Measurements from ENCODE around the gene ZNF730. TPM values are rescaled to one million over a fixed set of nuclear protein-coding genes. Genes with fewer than 3 reads are reported as not detected.
"Not testable (repeated sequence)": the region's sequence is repeated elsewhere in the genome, so short reads cannot be mapped to it uniquely, and the experiment has no call there.

ZNF730 gene
- total RNA-seq, 1 experiment from 2014 or later = 33.9 TPM

GRCh38 chr19:23098988-23099387 is 17.8 kb upstream of the ZNF730 start:
- Histone ChIP-seq H3K4me2 (ENCODE audit: low read depth, low read length, poor library complexity, severe bottlenecking) (no peak overlapping the region), H2AFZ (ENCODE audit: low read length) (no peak overlapping the region), H3K9me2 (replicated peaks; ENCODE audit: insufficient read depth, low read length) (no peaks in the 10 kb centered on the region), H3K36me3 (ENCODE audit: insufficient read depth, low read length) (peaks cover 66% of the 10 kb centered on the region), H3K27me3 (ENCODE audit: low read length) (no peaks in the 10 kb centered on the region), H3K9ac (ENCODE audit: low read length) (no peak overlapping the region), H3K79me2 (ENCODE audit: low read length) (peaks cover 26% of the 10 kb centered on the region), H3K27ac (ENCODE audit: low read length) (no peak overlapping the region), H3K4me3 (ENCODE audit: low read length) (no peak overlapping the region), H3K4me1 (ENCODE audit: low read length) (no peaks in the 10 kb centered on the region), H4K20me1 (ENCODE audit: insufficient read depth, low read depth, low read length) (no peaks in the 10 kb centered on the region), H3K9me3 (ENCODE audit: low read length) (no peaks in the 10 kb centered on the region)
- no peak for DNase-seq

- Histone ChIP-seq H3K9ac (ENCODE audit: low read length) (no peak overlapping the region), H3K4me3 (ENCODE audit: low read length) (no peak overlapping the region), H3K36me3 (ENCODE audit: insufficient read depth, low read length) (peaks cover 71% of the 10 kb centered on the region), H3K27me3 (ENCODE audit: low read length) (no peaks in the 10 kb centered on the region), H3K9me3 (ENCODE audit: low read length) (no peaks in the 10 kb centered on the region), H3K4me1 (ENCODE audit: low read length) (no peaks in the 10 kb centered on the region), H3K79me2 (ENCODE audit: low read length) (peaks cover 20% of the 10 kb centered on the region), H3K27ac (ENCODE audit: low read length) (no peak overlapping the region), H3K9me2 (replicated peaks; ENCODE audit: insufficient read depth, low read length) (no peaks in the 10 kb centered on the region), H3K4me2 (ENCODE audit: low read depth, low read length, poor library complexity, severe bottlenecking) (no peak overlapping the region), H2AFZ (ENCODE audit: low read length) (no peak overlapping the region), H4K20me1 (ENCODE audit: insufficient read depth, low read depth, low read length) (no peaks in the 10 kb centered on the region)
- no peak for DNase-seq
Observed at GRCh38 chr19:23099966-23100365, 16.9 kb upstream of the ZNF730 start.

- peaks cover 65% of the 10 kb centered on the region for H3K36me3 ChIP-seq (ENCODE audit: insufficient read depth, low read length)
- DNase-seq = no peak
- H3K79me2 ChIP-seq (ENCODE audit: low read length) = peaks cover 8% of the 10 kb centered on the region
- H3K4me3 ChIP-seq (ENCODE audit: low read length) = no peak overlapping the region
- H4K20me1 ChIP-seq (ENCODE audit: insufficient read depth, low read depth, low read length) = no peaks in the 10 kb centered on the region
- no peaks in the 10 kb centered on the region for H3K9me2 ChIP-seq (replicated peaks; ENCODE audit: insufficient read depth, low read length)
- H3K4me1 ChIP-seq (ENCODE audit: low read length) = no peaks in the 10 kb centered on the region
- no peak overlapping the region for H3K9ac ChIP-seq (ENCODE audit: low read length)
- H3K27me3 ChIP-seq (ENCODE audit: low read length) = no peaks in the 10 kb centered on the region
- no peaks in the 10 kb centered on the region for H3K9me3 ChIP-seq (ENCODE audit: low read length)
- no peak overlapping the region for H3K4me2 ChIP-seq (ENCODE audit: low read depth, low read length, poor library complexity, severe bottlenecking)
- no peak overlapping the region for H2AFZ ChIP-seq (ENCODE audit: low read length)
- no peak overlapping the region for H3K27ac ChIP-seq (ENCODE audit: low read length)
Observed at GRCh38 chr19:23101241-23101640, 15.6 kb upstream of the ZNF730 start.

- Histone ChIP-seq H3K4me2 (ENCODE audit: low read depth, low read length, poor library complexity, severe bottlenecking) (peak overlapping the region; percentile 92), H3K36me3 (ENCODE audit: insufficient read depth, low read length) (peaks cover 48% of the 10 kb centered on the region)
Observed at GRCh38 chr19:23118400-23118799, 1.6 kb downstream of the ZNF730 start.

GRCh38 chr19:23134211-23134610 is 17.4 kb downstream of the ZNF730 start:
- Histone ChIP-seq H3K9me3 (ENCODE audit: low read length) (peaks cover 28% of the 10 kb centered on the region), H3K36me3 (ENCODE audit: insufficient read depth, low read length) (peaks cover 44% of the 10 kb centered on the region)
- H3K9ac ChIP-seq (ENCODE audit: low read length); H3K4me1 ChIP-seq (ENCODE audit: low read length); H3K4me2 ChIP-seq (ENCODE audit: low read depth, low read length, poor library complexity, severe bottlenecking); H3K27me3 ChIP-seq (ENCODE audit: low read length); H2AFZ ChIP-seq (ENCODE audit: low read length); H3K9me2 ChIP-seq (replicated peaks; ENCODE audit: insufficient read depth, low read length); DNase-seq; H3K27ac ChIP-seq (ENCODE audit: low read length); H3K79me2 ChIP-seq (ENCODE audit: low read length); H4K20me1 ChIP-seq (ENCODE audit: insufficient read depth, low read depth, low read length); H3K4me3 ChIP-seq (ENCODE audit: low read length): not testable (repeated sequence)

More at GRCh38 chr19:23118400-23118799, 1.6 kb downstream of the ZNF730 start:
- H3K4me1 ChIP-seq (ENCODE audit: low read length) = peaks cover 7% of the 10 kb centered on the region
- H2AFZ ChIP-seq (ENCODE audit: low read length) = no peak overlapping the region
- H3K4me3 ChIP-seq (ENCODE audit: low read length) = peak overlapping the region; percentile 90
- H3K9me2 ChIP-seq (replicated peaks; ENCODE audit: insufficient read depth, low read length) = no peaks in the 10 kb centered on the region
- H4K20me1 ChIP-seq (ENCODE audit: insufficient read depth, low read depth, low read length) = no peaks in the 10 kb centered on the region
- peaks cover 51% of the 10 kb centered on the region for H3K79me2 ChIP-seq (ENCODE audit: low read length)
- no peaks in the 10 kb centered on the region for H3K27me3 ChIP-seq (ENCODE audit: low read length)
- H3K27ac ChIP-seq (ENCODE audit: low read length) = no peak overlapping the region
- H3K9me3 ChIP-seq (ENCODE audit: low read length) = peaks cover 26% of the 10 kb centered on the region
- no peak for DNase-seq
- no peak overlapping the region for H3K9ac ChIP-seq (ENCODE audit: low read length)

- peaks cover 28% of the 10 kb centered on the region for H3K36me3 ChIP-seq (ENCODE audit: insufficient read depth, low read length)
- no peaks in the 10 kb centered on the region for H3K9me2 ChIP-seq (replicated peaks; ENCODE audit: insufficient read depth, low read length)
- H3K4me3 ChIP-seq (ENCODE audit: low read length) = no peak overlapping the region
- H3K4me2 ChIP-seq (ENCODE audit: low read depth, low read length, poor library complexity, severe bottlenecking) = no peak overlapping the region
- DNase-seq = peak; percentile 39
- H4K20me1 ChIP-seq (ENCODE audit: insufficient read depth, low read depth, low read length) = no peaks in the 10 kb centered on the region
- no peak overlapping the region for H3K27ac ChIP-seq (ENCODE audit: low read length)
- H3K27me3 ChIP-seq (ENCODE audit: low read length) = no peaks in the 10 kb centered on the region
- no peak overlapping the region for H3K9ac ChIP-seq (ENCODE audit: low read length)
- H3K79me2 ChIP-seq (ENCODE audit: low read length) = no peaks in the 10 kb centered on the region
- H2AFZ ChIP-seq (ENCODE audit: low read length) = no peak overlapping the region
- peaks cover 42% of the 10 kb centered on the region for H3K9me3 ChIP-seq (ENCODE audit: low read length)
- H3K4me1 ChIP-seq (ENCODE audit: low read length) = no peaks in the 10 kb centered on the region
Observed at GRCh38 chr19:23145617-23146415, 29.0 kb downstream of the ZNF730 start.

- no peak overlapping the region for H3K9ac ChIP-seq (ENCODE audit: low read length)
- H4K20me1 ChIP-seq (ENCODE audit: insufficient read depth, low read depth, low read length) = no peaks in the 10 kb centered on the region
- H3K4me2 ChIP-seq (ENCODE audit: low read depth, low read length, poor library complexity, severe bottlenecking) = no peak overlapping the region
- H3K27ac ChIP-seq (ENCODE audit: low read length) = no peak overlapping the region
- H3K79me2 ChIP-seq (ENCODE audit: low read length) = no peaks in the 10 kb centered on the region
- no peaks in the 10 kb centered on the region for H3K9me2 ChIP-seq (replicated peaks; ENCODE audit: insufficient read depth, low read length)
- no peak overlapping the region for H2AFZ ChIP-seq (ENCODE audit: low read length)
- no peak for DNase-seq
- H3K27me3 ChIP-seq (ENCODE audit: low read length) = no peaks in the 10 kb centered on the region
- H3K9me3 ChIP-seq (ENCODE audit: low read length) = no peaks in the 10 kb centered on the region; the same call in 1 of the 2 replicates
- H3K4me1 ChIP-seq (ENCODE audit: low read length) = no peaks in the 10 kb centered on the region
- no peak overlapping the region for H3K4me3 ChIP-seq (ENCODE audit: low read length)
- H3K36me3 ChIP-seq (ENCODE audit: insufficient read depth, low read length) = no peaks in the 10 kb centered on the region
Observed at GRCh38 chr19:23160766-23161165, 43.9 kb downstream of the ZNF730 start.

GRCh38 chr19:23168286-23168685 is 51.5 kb downstream of the ZNF730 start:
- H4K20me1 ChIP-seq (ENCODE audit: insufficient read depth, low read depth, low read length); H2AFZ ChIP-seq (ENCODE audit: low read length); H3K36me3 ChIP-seq (ENCODE audit: insufficient read depth, low read length); H3K27ac ChIP-seq (ENCODE audit: low read length); H3K9ac ChIP-seq (ENCODE audit: low read length); H3K4me2 ChIP-seq (ENCODE audit: low read depth, low read length, poor library complexity, severe bottlenecking); DNase-seq; H3K9me2 ChIP-seq (replicated peaks; ENCODE audit: insufficient read depth, low read length); H3K9me3 ChIP-seq (ENCODE audit: low read length); H3K4me1 ChIP-seq (ENCODE audit: low read length); H3K27me3 ChIP-seq (ENCODE audit: low read length); H3K79me2 ChIP-seq (ENCODE audit: low read length); H3K4me3 ChIP-seq (ENCODE audit: low read length): not testable (repeated sequence)

Measured in Karpas-422 (cell line).